Gastroesophageal sphincter (tissue), 4 donors: ENCODE results near the gene CASP2. TPM values are rescaled to one million over a fixed set of nuclear protein-coding genes. Genes with fewer than 3 reads are reported as not detected.
A peak's percentile ranks its signal among the peaks of the same experiment; 100 is the strongest.

Experiments used
- ATAC-seq: fragments of 150-250 bp; one replicate; pipeline ENCODE4 v1.9.1; 2016; ENCODE audit warnings: mild to moderate bottlenecking, moderate library complexity
- H3K27ac ChIP-seq, 4 donors: fragments of 200-600 bp; sonication (generic) in 3 of 4; 1 replicate in 3 of 4; 2 replicates in 1 of 4; pipeline ENCODE4 v1.5.1; 2016 to 2019
- H3K27me3 ChIP-seq: fragments of 200-600 bp; sonication (generic); one replicate; pipeline ENCODE4 v1.5.1; 2019
- H3K36me3 ChIP-seq, 2 donors: fragments of 200-600 bp; sonication (generic); one replicate each; pipeline ENCODE4 v1.5.1; 2019; ENCODE audit warnings: control low read depth in 1 of 2
- H3K4me1 ChIP-seq, 3 donors: fragments of 200-600 bp; sonication (generic); 1 replicate in 2 of 3; 2 replicates in 1 of 3; pipeline ENCODE4 v1.5.1; 2016 to 2019; ENCODE audit warnings: control low read depth in 2 of 3
- H3K4me3 ChIP-seq, 2 donors: fragments of 200-600 bp; sonication (generic); one replicate each; pipeline ENCODE4 v1.5.1; 2019; ENCODE audit warnings: mild to moderate bottlenecking in 1 of 2, moderate library complexity in 1 of 2
- H3K9me3 ChIP-seq, 3 donors: fragments of 200-600 bp; sonication (generic); one replicate each; pipeline ENCODE4 v1.5.1; 2017 to 2019; ENCODE audit warnings: control low read depth in 2 of 3
- EP300 ChIP-seq: sonication (generic); formaldehyde crosslinking; IDR thresholded peaks from one replicate; pipeline ENCODE4 v1.6.1; 2017; ENCODE audit warnings: antibody characterized with exemption, mild to moderate bottlenecking
- POLR2A ChIP-seq, 2 donors: fragments of 450-650 bp; IDR thresholded peaks; one replicate each; pipeline ENCODE4 v1.6.1; 2017; ENCODE audit warnings: antibody characterized with exemption in 2 of 2, mild to moderate bottlenecking in 2 of 2, moderate library complexity in 1 of 2
- POLR2AphosphoS5 ChIP-seq: sonication (generic); formaldehyde crosslinking; IDR thresholded peaks from one replicate; pipeline ENCODE4 v1.6.1; 2017; ENCODE audit warnings: antibody characterized with exemption
- WGBS, 2 donors: methylation state at CpG; one replicate each; pipeline ENCODE4 v1.1.5; 2018; ENCODE audit warnings: low coverage in 1 of 2; 5-methylcytosine and 5-hydroxymethylcytosine counted together
- total RNA-seq, 4 donors: library from RNA; depleted of rRNA; stranded (reverse); fragments of >200 nt; gene quantifications; one replicate each; pipeline ENCODE4 v1.1.0, GENCODE V29; 2016
- TF ChIP-seq, protein P1 (sequence below), 4 experiments: fragments of 200-600 bp in 2 of 4; fragments of 450-650 bp in 2 of 4; sonication (generic) in 1 of 4; IDR thresholded peaks; one replicate each; pipeline ENCODE4 v1.5.1; 2017 to 2019; ENCODE audit warnings: antibody characterized with exemption in 4 of 4, mild to moderate bottlenecking in 2 of 4, moderate library complexity in 2 of 4

The CASP2 gene
- total RNA-seq, 4 donors from 2014 or later: 10.1 to 14.5 (median 13.6) TPM

DNA sequence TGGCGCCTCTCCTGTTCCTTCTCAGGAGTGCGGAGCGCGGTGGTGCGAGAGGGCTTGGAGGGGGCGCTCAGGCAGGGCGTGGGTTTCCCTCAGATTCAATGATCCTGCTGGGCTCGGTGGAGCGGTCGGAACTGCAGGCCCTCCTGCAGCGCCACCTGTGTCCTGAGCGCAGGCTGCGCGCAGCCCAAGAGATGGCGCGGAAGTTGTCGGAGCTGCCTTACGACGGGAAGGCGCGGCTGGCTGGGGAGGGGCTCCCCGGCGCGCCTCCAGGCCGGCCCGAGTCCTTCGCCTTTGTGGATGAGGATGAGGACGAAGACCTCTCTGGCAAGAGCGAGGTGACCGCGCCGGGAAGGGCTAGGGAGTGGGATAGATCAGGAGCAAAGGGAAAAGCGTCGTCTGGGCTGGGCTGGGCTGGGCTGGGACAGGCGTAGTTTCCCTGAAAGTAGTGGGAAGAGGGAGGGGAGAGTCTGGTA lies 57.3 kb downstream of the CASP2 start:
- Histone ChIP-seq H3K27me3 (peaks cover 45% of the 10 kb centered on the region), H3K9me3 (no peaks in the 10 kb centered on the region), H3K27ac (no peak overlapping the region), H3K4me1 (peaks cover 0 to 5% (median 3%) of the 10 kb centered on the region in 3 donors), H3K36me3 (no peaks in the 10 kb centered on the region), H3K4me3 (peak overlapping the region in 1 of 2 donors; percentile 24)
- WGBS, 2 donors: 6 to 14% methylated on average over 4 to 9 of the region's 35 CpGs
- TF ChIP-seq, protein P1, sequence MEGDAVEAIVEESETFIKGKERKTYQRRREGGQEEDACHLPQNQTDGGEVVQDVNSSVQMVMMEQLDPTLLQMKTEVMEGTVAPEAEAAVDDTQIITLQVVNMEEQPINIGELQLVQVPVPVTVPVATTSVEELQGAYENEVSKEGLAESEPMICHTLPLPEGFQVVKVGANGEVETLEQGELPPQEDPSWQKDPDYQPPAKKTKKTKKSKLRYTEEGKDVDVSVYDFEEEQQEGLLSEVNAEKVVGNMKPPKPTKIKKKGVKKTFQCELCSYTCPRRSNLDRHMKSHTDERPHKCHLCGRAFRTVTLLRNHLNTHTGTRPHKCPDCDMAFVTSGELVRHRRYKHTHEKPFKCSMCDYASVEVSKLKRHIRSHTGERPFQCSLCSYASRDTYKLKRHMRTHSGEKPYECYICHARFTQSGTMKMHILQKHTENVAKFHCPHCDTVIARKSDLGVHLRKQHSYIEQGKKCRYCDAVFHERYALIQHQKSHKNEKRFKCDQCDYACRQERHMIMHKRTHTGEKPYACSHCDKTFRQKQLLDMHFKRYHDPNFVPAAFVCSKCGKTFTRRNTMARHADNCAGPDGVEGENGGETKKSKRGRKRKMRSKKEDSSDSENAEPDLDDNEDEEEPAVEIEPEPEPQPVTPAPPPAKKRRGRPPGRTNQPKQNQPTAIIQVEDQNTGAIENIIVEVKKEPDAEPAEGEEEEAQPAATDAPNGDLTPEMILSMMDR (IDR thresholded peaks at IDR 0.05): peak in 3 of 4 experiments; percentile 12 to 56 (median 41)
- no peak for TF ChIP-seq POLR2A (IDR thresholded peaks at IDR 0.05)
- ATAC-seq: peak; percentile 58

DNA sequence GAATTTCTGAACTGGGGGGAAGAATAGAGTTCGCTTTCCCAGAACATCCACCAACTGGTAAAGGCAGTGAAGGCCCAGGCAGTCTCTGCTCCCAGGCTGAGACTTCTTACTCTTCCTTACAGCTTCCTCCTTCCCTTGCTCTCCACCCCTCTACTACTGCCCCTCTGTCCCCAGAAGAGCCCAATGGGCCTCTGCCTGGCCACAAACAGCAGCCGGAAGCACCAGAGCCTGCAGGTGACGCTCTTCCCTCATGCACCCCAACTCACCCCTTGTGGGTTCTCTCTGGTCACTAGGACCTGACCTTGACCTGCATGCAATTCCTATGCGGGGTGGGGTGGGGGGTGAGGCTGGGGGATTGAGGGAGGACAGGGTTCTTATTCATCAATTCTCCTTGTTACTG lies 57.9 kb downstream of the CASP2 start:
- 100% methylated on average over 1 to 2 of the region's 4 CpGs for WGBS, 2 donors
- no peak for ATAC-seq

DNA sequence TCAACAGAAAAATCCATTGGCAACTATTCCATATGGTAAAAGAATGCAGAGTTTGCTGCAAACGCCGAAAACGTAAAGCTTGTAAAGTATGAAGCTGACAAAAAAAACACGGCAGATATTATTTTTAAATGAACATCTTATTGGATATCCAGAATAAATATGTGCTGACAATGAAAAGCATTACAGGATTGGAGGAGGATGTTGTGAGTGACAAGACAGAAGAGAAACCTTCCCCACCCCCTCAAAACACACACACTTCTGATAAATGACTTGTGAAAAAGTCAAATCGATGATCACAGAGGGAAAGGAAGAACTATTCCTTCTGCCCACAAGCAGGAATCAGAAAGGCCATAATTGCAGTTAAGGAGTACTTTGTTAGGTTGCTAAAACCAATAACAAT lies 59.8 kb downstream of the CASP2 start:
- Histone ChIP-seq H3K4me3 (no peak overlapping the region), H3K27ac (no peak overlapping the region), H3K9me3 (no peaks in the 10 kb centered on the region), H3K27me3 (peaks cover 42% of the 10 kb centered on the region), H3K4me1 (peaks cover 0 to 5% (median 3%) of the 10 kb centered on the region in 3 donors), H3K36me3 (no peaks in the 10 kb centered on the region)
- ATAC-seq: no peak
- no peak for TF ChIP-seq EP300
- TF ChIP-seq POLR2A (IDR thresholded peaks at IDR 0.05): no peak
- no peak for TF ChIP-seq POLR2AphosphoS5
- TF ChIP-seq, protein P1 (IDR thresholded peaks at IDR 0.05): no peak
- WGBS, 2 donors: 43 to 62% methylated on average over 5 of the region's 5 CpGs

More for the DNA sequence above, 57.9 kb downstream of the CASP2 start:
- Histone ChIP-seq H3K4me3 (no peak overlapping the region), H3K4me1 (peaks cover 0 to 5% (median 3%) of the 10 kb centered on the region in 3 donors), H3K36me3 (no peaks in the 10 kb centered on the region), H3K27me3 (peaks cover 40% of the 10 kb centered on the region), H3K27ac (no peak overlapping the region), H3K9me3 (no peaks in the 10 kb centered on the region)
- TF ChIP-seq POLR2AphosphoS5 (no peak), EP300 (no peak), POLR2A (IDR thresholded peaks at IDR 0.05) (no peak)
- TF ChIP-seq, protein P1 (IDR thresholded peaks at IDR 0.05): no peak

DNA sequence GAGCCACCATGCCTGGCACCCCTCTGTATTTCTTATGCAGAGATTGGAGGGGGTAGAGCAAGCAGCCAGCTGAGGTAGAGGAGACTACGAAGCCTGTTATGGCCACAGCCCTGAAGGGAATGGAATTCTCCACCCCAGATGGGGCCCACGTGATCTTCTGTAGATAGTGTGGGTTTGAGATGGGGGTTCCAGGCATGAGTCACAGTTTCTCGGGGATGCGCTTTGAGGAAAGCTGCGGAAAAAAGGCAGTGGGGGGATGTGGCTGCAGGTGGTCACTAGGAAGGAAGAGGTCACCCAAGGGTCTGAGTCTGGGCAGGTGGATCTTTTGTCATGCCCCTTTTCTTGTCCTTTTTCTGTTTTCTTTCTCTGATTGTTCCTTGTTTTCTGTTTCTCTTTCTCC lies 62.9 kb downstream of the CASP2 start:
- Histone ChIP-seq H3K27me3 (peaks cover 24% of the 10 kb centered on the region), H3K4me3 (no peak overlapping the region)
- 82 to 83% methylated on average over 1 to 4 of the region's 5 CpGs for WGBS, 2 donors

DNA sequence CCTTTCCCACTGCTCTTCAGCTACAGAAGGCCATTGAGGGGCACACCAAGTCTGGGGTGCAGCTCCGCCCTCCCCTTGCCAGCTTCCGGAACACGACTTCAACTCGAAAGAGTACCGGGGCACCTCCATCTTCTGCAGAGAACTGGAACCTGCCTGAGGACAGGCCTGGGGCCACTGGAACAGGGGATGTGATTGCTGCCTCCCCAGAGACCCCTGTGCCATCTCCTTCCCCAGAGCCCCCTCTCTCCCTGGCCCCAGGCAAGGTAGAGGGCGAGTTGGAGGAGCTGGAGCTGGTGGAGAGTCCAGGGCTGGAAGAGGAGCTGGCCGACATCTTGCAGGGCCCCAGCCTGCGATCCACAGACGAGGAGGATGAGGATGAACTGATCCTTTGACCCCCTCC lies 63.4 kb downstream of the CASP2 start:
- ATAC-seq: no peak

More for the DNA sequence above, 62.9 kb downstream of the CASP2 start:
- ATAC-seq: no peak
- H3K36me3 ChIP-seq: no peaks in the 10 kb centered on the region
- no peak overlapping the region for H3K27ac ChIP-seq
- H3K9me3 ChIP-seq: no peaks in the 10 kb centered on the region
- TF ChIP-seq POLR2A (IDR thresholded peaks at IDR 0.05): no peak
- TF ChIP-seq EP300: no peak
- no peak for TF ChIP-seq POLR2AphosphoS5
- TF ChIP-seq, protein P1 (IDR thresholded peaks at IDR 0.05): no peak
- H3K4me1 ChIP-seq: no peaks in the 10 kb centered on the region

More for the DNA sequence above, 63.4 kb downstream of the CASP2 start:
- peaks cover 23% of the 10 kb centered on the region for H3K27me3 ChIP-seq
- no peak overlapping the region for H3K4me3 ChIP-seq
- H3K36me3 ChIP-seq: no peaks in the 10 kb centered on the region
- no peaks in the 10 kb centered on the region for H3K9me3 ChIP-seq
- TF ChIP-seq, protein P1 (IDR thresholded peaks at IDR 0.05): no peak
- TF ChIP-seq POLR2AphosphoS5 (no peak), EP300 (no peak), POLR2A (IDR thresholded peaks at IDR 0.05) (no peak)
- H3K4me1 ChIP-seq: no peaks in the 10 kb centered on the region
- 100% methylated on average over 2 to 3 of the region's 9 CpGs for WGBS, 2 donors
- H3K27ac ChIP-seq: no peak overlapping the region
